HG03103 (cell line): ENCODE results near the gene BICD2.
"Not testable (repeated sequence)": the region's sequence is repeated elsewhere in the genome, so short reads cannot be mapped to it uniquely, and the experiment has no call there.

Experiments
- ATAC-seq: cut with Tn5 transposase; IDR thresholded peaks from one replicate; pipeline ENCODE4 v1.9.1; 2021; ENCODE audit warnings: low read depth; ENCODE audit not compliant: unreplicated experiment

BICD2 gene

DNA sequence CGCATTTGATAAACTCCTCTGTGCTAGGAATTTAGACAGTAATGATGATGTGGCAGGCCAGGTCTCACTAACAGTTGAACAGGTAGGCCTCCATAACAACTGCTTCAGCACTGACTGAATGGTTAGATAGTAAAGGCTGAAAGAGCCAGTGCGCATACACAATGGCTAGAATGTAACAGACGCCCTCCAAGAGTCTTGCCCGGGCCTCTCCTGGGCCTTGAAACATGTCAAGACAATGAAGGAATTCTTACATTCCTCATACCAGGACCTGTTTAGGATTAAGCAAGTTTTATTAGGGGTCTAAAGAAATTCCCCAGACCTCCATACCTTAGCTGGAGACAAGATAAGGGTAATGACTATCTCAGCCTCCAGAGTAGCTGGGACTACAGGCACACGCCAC lies 6.7 kb upstream of the BICD2 start:
- ATAC-seq, result no peak

GRCh38 chr9:92770360-92770995 lies 5.8 kb upstream of the BICD2 start:
- ATAC-seq, result no peak

DNA sequence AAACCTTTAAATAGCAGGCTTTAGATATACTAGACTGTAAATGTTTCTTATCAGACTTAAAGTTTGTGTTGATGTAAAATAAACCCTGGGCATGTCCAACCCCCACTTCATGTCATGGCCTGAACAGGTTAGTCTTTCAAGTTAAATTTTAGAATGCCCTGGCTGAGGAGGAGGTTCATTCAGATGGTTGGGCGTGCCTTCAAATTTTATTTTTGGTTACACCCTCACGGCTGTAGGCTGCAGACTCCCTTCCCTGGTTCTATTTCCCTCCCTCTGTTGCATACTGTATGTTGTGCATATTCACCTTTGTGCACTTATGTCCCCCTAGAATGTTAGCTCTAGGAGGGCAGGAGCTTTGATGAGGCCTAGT lies 5.3 kb upstream of the BICD2 start:
- ATAC-seq, result no peak

DNA sequence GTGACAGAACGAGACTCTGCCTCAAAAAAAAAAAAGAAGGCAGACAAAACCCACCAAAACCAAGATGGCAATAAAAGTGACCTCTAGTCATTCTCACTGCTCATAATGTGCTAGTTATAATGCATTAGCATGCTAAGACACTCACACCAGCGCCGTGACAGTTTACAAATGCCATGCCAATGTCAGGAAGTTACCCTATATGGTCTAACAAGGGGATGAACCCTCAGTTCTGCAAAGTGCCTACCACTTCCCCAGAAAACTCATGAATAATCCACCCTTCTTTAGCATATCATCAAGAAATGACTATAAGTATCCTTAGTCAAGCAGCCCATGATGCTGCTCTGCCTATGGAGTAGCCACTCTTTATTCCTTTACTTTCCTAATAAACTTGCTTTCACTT lies 4.7 kb upstream of the BICD2 start:
- no peak for ATAC-seq

- not testable (repeated sequence) for ATAC-seq
Measured at GRCh38 chr9:92768816-92769215, 4.2 kb upstream of the BICD2 start.

DNA sequence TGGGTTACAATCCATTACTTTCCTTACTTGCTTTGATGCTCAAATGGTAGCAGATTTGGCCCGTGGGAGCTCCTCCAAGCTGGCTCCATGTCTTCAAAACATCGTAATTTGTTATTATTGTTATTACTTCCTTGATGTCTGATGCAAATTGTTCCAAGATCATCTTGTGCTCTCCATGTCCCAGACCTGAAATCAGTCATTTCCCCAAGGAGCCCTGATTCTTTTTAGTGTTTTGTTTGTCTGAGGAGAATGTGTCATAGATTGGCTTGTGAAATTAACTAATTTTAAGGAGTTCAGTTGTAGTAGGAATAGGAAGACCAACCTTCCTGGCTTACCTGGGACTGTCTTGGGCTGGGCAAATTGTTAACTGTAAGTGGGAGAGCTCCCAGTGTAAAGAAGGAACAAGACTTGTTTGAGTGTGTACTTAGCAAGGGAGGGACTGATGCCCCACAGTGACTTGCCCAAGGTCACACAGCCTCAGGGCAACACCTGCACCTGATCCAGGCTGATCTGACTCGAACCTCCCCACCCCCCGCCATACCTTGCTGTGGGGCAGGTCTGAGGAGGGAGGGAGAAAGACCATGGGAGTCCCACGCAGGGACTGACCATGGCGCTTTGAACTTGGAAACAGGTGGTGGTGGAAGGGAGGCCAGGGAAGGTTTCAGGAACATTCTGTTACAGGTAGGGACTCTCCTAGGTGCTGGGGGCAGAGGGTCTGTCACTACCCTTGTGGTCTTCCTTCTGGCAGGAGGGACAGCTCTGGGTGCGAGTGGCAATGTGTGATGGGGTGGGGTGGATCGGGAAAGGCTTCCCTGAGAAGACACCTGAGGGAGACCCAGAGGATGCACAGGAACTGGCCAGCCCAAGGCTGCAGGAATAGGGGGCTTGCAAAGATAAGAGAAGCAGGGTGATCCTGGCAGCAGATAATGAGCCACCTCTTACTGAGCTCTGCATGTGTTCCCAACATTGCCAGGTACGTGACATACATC lies 2.7 kb upstream of the BICD2 start:
- ATAC-seq, result no peak

DNA sequence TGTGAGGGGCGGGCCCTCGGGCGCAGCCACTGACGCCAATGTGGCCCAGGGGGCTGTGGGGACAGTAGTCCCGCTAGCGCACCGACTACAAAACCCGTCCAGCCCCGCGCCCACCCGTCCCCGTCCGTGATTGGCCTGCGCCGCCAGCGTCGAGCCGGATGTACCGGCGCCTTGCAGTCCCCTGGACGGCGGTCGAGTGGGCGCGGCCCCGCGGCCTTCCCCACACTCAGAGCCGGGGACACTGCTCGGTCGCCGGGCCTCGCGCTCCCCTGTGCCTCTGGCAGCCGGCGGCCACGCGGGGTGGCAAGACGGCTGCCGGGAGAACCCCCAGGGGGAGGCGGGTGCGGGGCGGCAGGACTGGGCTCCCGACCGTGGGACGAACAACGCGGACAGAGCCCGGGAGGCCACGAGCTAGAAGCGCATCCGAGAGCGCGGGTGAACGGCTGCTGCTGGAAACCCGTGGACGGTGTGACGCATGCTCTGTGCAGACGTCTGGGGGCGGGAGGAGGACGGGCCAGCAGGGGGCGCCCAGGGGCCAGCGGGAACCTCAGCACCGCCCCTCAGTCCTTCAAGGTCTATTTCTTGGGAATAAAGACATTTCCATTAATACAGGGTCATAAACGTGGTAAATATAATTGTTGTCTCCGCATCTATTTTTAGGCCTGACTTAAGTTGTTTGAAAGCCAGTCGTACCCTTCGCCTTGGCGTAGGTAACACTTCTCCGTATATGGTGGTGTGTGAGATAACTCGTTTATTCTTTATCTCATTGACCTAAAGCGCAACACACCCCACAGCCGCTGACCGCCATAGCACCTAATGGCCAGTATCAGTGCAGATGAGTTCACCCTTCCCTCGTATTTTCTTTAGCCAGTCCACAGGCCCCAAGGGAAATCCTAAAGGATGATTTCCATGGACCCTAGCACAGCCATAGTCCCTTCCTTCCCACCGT lies 629 bp upstream of the BICD2 start:
- ATAC-seq, result peak; percentile 44

- no peak for ATAC-seq
Measured at GRCh38 chr9:92763721-92764380, 782 bp downstream of the BICD2 start.

DNA sequence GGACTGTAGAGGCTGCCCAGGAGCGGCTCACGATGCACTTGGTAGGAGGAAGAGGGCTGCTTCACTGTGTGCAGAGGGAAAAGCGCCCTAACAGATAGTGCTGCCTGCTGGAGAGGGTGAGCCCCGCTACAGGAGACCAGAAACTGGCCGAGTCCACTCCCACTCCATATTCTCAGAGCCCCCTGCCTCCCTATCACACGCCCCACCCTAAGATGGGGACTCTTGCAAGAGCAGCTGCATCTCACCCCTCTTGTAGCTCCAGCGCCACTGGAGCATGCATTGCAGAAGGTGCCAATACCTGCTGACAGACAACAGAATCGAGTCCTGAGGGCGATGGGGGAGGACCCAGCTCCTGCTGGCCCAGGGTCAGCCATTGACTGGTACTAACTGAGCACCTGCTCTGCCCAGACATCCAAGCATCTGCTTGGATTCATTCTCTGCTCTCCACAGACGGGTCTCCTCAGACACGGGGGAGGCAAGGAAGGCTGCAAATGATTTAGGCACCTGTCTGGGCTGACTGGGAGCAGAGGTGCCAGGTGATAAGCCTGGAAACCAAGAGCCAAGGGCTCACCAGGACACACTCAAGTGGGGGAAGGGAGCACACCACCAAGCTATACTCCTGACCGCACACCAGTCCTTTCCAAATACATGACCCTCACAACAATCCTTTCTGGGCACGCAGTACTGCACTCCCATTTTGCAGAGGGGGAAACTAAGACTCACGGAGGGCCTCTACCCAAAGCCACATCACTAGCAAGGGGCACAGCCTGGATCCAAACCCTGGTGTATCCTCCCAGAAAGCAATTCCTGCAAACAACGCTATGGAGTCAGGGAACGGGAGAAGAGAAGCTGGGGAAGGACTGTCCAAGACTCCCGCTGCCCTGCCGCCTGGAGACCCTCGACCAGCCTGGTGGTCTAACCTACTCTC lies 1.6 kb downstream of the BICD2 start:
- no peak for ATAC-seq

GRCh38 chr9:92762196-92762595 lies 2.4 kb downstream of the BICD2 start:
- no peak for ATAC-seq

DNA sequence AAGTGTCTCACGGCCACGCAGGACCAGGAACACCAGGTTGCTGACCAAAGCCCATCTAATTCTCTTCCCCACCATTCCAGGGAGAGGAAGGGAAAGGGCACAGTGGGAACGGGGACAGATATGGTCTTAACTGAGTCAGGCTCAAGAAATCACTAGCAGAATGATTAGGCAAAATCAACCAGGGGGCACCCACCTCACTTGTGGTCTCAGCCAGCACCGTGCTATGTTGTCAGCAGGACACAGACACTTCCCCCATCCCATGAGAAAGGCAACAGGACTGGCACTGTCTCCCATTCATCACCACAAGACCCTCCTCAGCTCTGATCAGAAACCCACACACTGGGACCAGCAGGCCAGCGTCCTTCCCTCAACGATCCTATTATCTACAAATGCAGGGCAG lies 2.9 kb downstream of the BICD2 start:
- ATAC-seq, result no peak

- no peak for ATAC-seq
Measured at GRCh38 chr9:92760494-92760893, 4.1 kb downstream of the BICD2 start.

- ATAC-seq, result no peak
Measured at GRCh38 chr9:92760070-92760469, 4.6 kb downstream of the BICD2 start.

DNA sequence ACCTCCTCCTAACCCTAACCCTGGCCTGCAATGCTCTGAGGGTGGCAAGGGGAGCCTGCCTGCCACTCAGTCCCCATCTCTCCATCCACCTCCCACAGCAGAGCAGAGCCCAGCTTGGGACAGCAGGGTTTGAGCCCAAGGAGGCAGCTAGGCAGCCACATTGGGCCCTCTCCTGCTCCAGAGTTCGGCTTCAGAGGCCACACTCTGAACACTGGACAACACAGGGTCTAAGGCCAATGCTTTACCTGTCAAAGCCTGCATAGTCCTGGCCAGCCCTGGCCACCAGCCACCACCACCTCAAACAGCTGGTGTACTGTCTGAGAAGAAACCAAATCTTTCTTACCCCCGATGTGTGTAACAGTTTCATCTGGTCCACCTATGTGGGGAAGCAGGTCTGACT lies 5.2 kb downstream of the BICD2 start:
- ATAC-seq, result no peak

DNA sequence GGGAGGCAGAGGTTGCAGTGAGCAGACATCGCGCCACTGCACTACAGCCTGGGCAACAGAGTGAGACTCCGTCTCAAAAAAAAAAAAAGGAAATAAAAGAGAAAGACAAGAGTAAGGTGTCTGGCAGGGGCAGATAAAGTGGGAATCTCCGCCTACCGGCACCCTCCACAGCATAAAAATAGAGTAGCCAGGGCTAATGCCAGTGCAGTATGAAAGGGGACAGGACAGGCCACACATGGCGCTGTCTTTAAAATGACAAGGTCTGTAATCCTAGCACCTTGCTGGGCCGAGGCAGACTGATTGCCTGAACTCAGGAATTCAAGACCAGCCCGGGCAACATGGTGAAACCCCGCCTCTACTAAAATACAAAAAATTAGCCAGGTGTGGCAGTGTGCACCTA lies 7.8 kb downstream of the BICD2 start:
- no peak for ATAC-seq

- ATAC-seq, result no peak
Measured at GRCh38 chr9:92754091-92754745, 10.4 kb downstream of the BICD2 start.

GRCh38 chr9:92752812-92753404 lies 11.7 kb downstream of the BICD2 start:
- no peak for ATAC-seq

- no peak for ATAC-seq
Measured at GRCh38 chr9:92749934-92750315, 14.7 kb downstream of the BICD2 start.
